Nephron progenitor cell (in vitro differentiated cells): ENCODE data around the gene UBE2D3.
A peak's percentile ranks its signal among the peaks of the same experiment; 100 is the strongest.
"Not testable (repeated sequence)": the region's sequence is repeated elsewhere in the genome, so short reads cannot be mapped to it uniquely, and the experiment has no call there.

Experiments
- DNase-seq: peaks from one replicate; pipeline ENCODE4 v3.0.0; 2021
- H3K27ac Mint-ChIP-seq: 2 replicates; pipeline ENCODE4 v1.8.0; 2021; ENCODE audit warnings: mild to moderate bottlenecking, moderate library complexity, mixed read lengths
- H3K27me3 Mint-ChIP-seq: 2 replicates; pipeline ENCODE4 v1.8.0; 2021; ENCODE audit warnings: mild to moderate bottlenecking, low read depth, mixed read lengths; ENCODE audit not compliant: poor library complexity
- H3K36me3 Mint-ChIP-seq: 2 replicates; pipeline ENCODE4 v1.8.0; 2021; ENCODE audit warnings: low read depth, mixed read lengths
- H3K4me1 Mint-ChIP-seq: 2 replicates; pipeline ENCODE4 v1.8.0; 2021; ENCODE audit warnings: mixed read lengths
- H3K4me3 Mint-ChIP-seq: 2 replicates; pipeline ENCODE4 v1.8.0; 2021; ENCODE audit warnings: mild to moderate bottlenecking, moderate library complexity, mixed read lengths
- H3K9me3 Mint-ChIP-seq: 2 replicates; pipeline ENCODE4 v1.8.0; 2021; ENCODE audit warnings: mild to moderate bottlenecking, moderate library complexity, mixed read lengths
- CTCF ChIP-seq: fragments of 200-600 bp; sonication (generic); IDR thresholded peaks from 2 replicates; pipeline ENCODE4 v1.5.0; 2021; ENCODE audit warnings: antibody characterized with exemption

Gene UBE2D3

GRCh38 chr4:102867278-102868152 lies 40.2 kb upstream of the UBE2D3 start:
- no peak for TF ChIP-seq CTCF
- Mint-ChIP-seq H3K36me3 (peaks cover 52% of the 10 kb centered on the region), H3K4me1 (peaks cover 50% of the 10 kb centered on the region), H3K4me3 (peak overlapping the region; percentile 42), H3K27me3 (peaks cover 7% of the 10 kb centered on the region), H3K27ac (no peak overlapping the region), H3K9me3 (peaks cover 20% of the 10 kb centered on the region)
- no peak for DNase-seq

GRCh38 chr4:102865327-102865726 lies 38.0 kb upstream of the UBE2D3 start:
- not testable (repeated sequence) for DNase-seq, H3K27me3 Mint-ChIP-seq, H3K27ac Mint-ChIP-seq, H3K4me3 Mint-ChIP-seq
- peaks cover 58% of the 10 kb centered on the region for H3K36me3 Mint-ChIP-seq
- H3K9me3 Mint-ChIP-seq: peaks cover 30% of the 10 kb centered on the region
- H3K4me1 Mint-ChIP-seq: peaks cover 36% of the 10 kb centered on the region

DNA sequence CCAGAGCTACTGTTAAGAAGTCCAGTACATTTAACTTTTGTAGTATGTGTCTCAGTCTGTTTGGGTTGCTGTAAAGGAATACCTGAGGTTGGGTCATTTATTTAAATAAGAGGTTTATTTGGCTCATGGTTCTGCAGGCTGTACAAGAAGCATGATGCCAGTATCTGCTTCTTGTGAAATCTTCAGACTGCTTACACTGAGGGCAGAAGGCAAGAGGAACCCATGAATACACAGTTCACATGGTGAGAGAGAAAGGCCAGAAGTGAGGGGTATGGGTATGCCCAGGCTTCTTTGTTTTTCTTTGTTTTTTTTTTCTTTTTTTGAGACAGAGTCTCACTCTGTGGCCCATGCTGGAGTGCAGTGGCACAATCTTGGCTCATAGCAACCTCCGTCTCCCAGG lies 35.4 kb upstream of the UBE2D3 start:
- peaks cover 80% of the 10 kb centered on the region for H3K36me3 Mint-ChIP-seq
- no peak for DNase-seq
- peaks cover 53% of the 10 kb centered on the region for H3K9me3 Mint-ChIP-seq
- peaks cover 3% of the 10 kb centered on the region for H3K27me3 Mint-ChIP-seq
- H3K4me3 Mint-ChIP-seq: no peak overlapping the region
- TF ChIP-seq CTCF: no peak
- H3K27ac Mint-ChIP-seq: no peak overlapping the region
- peaks cover 17% of the 10 kb centered on the region for H3K4me1 Mint-ChIP-seq

DNA sequence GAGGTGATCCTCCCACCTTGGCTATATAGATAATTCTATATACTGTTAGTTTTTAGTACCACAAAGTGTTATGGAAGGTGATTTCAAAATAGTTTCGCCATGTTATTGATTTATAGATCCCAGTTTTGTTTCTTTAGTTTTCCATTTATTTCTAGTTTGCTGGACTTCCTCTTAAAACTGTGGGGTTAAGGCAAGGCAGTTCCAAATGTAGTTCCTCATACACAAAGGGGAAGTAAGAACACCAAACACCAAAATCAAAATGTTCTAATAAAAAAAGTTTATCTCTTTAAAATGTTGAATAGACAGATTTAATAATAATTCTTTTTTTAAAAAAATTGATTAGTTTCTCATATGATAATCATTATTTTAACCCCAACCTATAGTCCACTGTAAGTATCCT lies 34.7 kb upstream of the UBE2D3 start:
- no peak for DNase-seq
- H3K27me3 Mint-ChIP-seq: peaks cover 3% of the 10 kb centered on the region
- no peak for TF ChIP-seq CTCF
- peaks cover 53% of the 10 kb centered on the region for H3K9me3 Mint-ChIP-seq
- no peak overlapping the region for H3K4me3 Mint-ChIP-seq
- H3K36me3 Mint-ChIP-seq: peaks cover 80% of the 10 kb centered on the region
- peaks cover 10% of the 10 kb centered on the region for H3K4me1 Mint-ChIP-seq
- H3K27ac Mint-ChIP-seq: no peak overlapping the region

GRCh38 chr4:102860611-102861324 lies 33.4 kb upstream of the UBE2D3 start:
- Mint-ChIP-seq H3K4me3 (no peak overlapping the region), H3K36me3 (peaks cover 69% of the 10 kb centered on the region), H3K27me3 (peaks cover 3% of the 10 kb centered on the region), H3K27ac (no peak overlapping the region), H3K4me1 (no peaks in the 10 kb centered on the region), H3K9me3 (peaks cover 53% of the 10 kb centered on the region)
- TF ChIP-seq CTCF: no peak
- DNase-seq: no peak

DNA sequence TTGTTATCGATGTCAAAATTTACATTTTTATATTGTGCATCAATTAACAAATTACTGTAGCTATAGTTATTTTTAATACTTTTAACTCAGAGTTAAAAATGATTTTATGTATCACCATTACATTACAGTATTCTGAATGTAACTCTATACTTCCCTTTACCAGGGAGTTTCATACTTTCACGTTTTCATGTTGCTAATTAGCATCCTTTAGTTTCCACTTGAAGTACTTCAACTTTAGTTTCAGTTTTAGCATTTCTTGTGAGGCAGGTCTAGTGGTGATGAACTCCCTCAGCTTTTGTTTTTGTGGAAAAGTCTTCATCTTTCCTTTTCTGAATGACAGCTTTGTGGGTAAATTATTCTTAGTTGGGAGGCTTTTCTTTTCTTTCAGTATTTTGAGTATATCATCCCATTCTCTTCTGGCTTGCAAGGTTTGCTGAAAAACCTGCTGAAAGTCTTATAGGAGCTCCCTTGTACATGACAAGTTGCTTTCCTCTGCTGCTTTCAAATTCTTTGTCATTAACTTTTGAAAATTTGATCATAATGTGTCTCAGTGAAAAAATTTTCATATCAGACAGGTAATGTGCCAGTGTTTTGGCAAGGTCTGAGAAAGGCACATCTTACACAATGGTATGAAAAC lies 31.6 kb upstream of the UBE2D3 start:
- TF ChIP-seq CTCF: no peak
- DNase-seq: no peak
- H3K4me3 Mint-ChIP-seq: no peak overlapping the region
- H3K27ac Mint-ChIP-seq: no peak overlapping the region
- H3K9me3 Mint-ChIP-seq: peaks cover 53% of the 10 kb centered on the region
- peaks cover 3% of the 10 kb centered on the region for H3K27me3 Mint-ChIP-seq
- no peaks in the 10 kb centered on the region for H3K4me1 Mint-ChIP-seq
- H3K36me3 Mint-ChIP-seq: peaks cover 55% of the 10 kb centered on the region
